Endothelial cell of umbilical vein (primary cell): ENCODE data around the gene PYGB.
"Not testable (repeated sequence)": the region's sequence is repeated elsewhere in the genome, so short reads cannot be mapped to it uniquely, and the experiment has no call there.

Source experiments
- EZH2 ChIP-seq: IDR thresholded peaks from 2 replicates; pipeline ENCODE4 v1.6.1; 2012; ENCODE audit warnings: borderline replicate concordance, low read depth, mild to moderate bottlenecking, moderate library complexity, low read length, inconsistent platforms; ENCODE audit not compliant: severe bottlenecking
- JUN ChIP-seq: IDR thresholded peaks from 2 replicates; pipeline ENCODE4 v1.6.1; 2011; ENCODE audit warnings: borderline replicate concordance, low read depth; ENCODE audit not compliant: insufficient read length, insufficient read depth
- MYC ChIP-seq: IDR thresholded peaks from one replicate; pipeline ENCODE4 v1.6.1; 2011; ENCODE audit warnings: mild to moderate bottlenecking, low read depth, low read length
- POLR2A ChIP-seq: IDR thresholded peaks from 2 replicates; pipeline ENCODE4 v1.6.1; 2012; ENCODE audit warnings: low read depth, mild to moderate bottlenecking, control low read depth, low read length
- POLR2AphosphoS5 ChIP-seq: IDR thresholded peaks from 2 replicates; pipeline ENCODE4 v1.6.1; 2012; ENCODE audit warnings: low read depth, mild to moderate bottlenecking, control low read depth, low read length, moderate library complexity; ENCODE audit not compliant: insufficient read depth
- TF ChIP-seq, protein P1 (sequence below), 2 donors: IDR thresholded peaks; 1 replicate in 1 of 2; 2 replicates in 1 of 2; pipeline ENCODE4 v1.5.1; 2011; ENCODE audit warnings: low read length in 2 of 2, mild to moderate bottlenecking in 2 of 2, moderate library complexity in 2 of 2, control low read depth in 1 of 2, inconsistent platforms in 1 of 2, low read depth in 1 of 2; ENCODE audit not compliant: insufficient read depth in 1 of 2; ENCODE audit errors: extremely low read depth in 1 of 2
- TF ChIP-seq, protein P2 (sequence below): IDR thresholded peaks from 2 replicates; pipeline ENCODE4 v1.6.1; 2011; ENCODE audit not compliant: insufficient read depth, insufficient read length

DNA sequence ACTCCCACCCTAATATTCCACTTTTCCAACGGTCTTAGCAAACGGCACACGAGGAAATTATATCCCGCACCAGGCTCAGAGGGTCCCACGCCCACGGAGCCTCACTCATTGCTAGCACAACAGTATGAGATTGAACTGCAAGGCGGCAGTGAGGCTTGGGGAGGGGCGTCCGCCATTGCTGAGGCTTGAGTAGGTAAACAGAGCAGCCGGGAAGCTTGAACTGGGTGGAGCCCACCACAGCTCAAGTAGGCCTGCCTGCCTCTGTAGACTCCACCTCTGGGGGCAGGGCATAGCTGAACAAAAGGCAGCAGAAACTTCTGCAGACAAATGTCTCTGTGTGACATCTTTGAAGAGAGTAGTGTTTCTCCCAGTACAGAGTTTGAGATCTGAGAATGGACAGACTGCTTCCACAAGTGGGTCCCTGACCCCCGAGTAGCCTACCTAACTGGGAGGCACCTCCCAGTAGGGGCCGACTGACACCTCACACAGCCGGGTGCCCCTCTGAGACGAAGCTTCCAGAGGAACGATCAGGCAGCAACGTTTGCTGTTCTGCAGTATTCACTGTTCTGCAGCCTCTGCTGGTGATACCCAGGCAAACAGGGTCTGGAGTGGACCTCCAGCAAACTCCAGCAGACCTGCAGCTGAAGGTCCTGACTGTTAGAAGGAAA is 13.0 kb downstream of the PYGB start:
- not testable (repeated sequence) for TF ChIP-seq POLR2AphosphoS5, EZH2, POLR2A, MYC, JUN
- TF ChIP-seq, protein P1, sequence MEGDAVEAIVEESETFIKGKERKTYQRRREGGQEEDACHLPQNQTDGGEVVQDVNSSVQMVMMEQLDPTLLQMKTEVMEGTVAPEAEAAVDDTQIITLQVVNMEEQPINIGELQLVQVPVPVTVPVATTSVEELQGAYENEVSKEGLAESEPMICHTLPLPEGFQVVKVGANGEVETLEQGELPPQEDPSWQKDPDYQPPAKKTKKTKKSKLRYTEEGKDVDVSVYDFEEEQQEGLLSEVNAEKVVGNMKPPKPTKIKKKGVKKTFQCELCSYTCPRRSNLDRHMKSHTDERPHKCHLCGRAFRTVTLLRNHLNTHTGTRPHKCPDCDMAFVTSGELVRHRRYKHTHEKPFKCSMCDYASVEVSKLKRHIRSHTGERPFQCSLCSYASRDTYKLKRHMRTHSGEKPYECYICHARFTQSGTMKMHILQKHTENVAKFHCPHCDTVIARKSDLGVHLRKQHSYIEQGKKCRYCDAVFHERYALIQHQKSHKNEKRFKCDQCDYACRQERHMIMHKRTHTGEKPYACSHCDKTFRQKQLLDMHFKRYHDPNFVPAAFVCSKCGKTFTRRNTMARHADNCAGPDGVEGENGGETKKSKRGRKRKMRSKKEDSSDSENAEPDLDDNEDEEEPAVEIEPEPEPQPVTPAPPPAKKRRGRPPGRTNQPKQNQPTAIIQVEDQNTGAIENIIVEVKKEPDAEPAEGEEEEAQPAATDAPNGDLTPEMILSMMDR (IDR thresholded peaks at IDR 0.05; ENCODE audit: extremely low read depth in 1 of 2, insufficient read depth in 1 of 2, low read depth in 1 of 2, low read length in 2 of 2) = not testable (repeated sequence)
- TF ChIP-seq, protein P2, sequence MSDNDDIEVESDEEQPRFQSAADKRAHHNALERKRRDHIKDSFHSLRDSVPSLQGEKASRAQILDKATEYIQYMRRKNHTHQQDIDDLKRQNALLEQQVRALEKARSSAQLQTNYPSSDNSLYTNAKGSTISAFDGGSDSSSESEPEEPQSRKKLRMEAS = not testable (repeated sequence)
